HepG2 (cell line): ENCODE results near the gene BID. TPM values are rescaled to one million over a fixed set of nuclear protein-coding genes. Genes with fewer than 3 reads are reported as not detected.

Experiments used
- ATAC-seq: fragments of 200-7000 bp; cut with Tn5 transposase; 3 replicates; pipeline ENCODE4 v1.9.1; 2020; ENCODE audit warnings: mild to moderate bottlenecking, moderate library complexity
- BruUV-seq: library from RNA; stranded (reverse); fragments of 400-500 nt; replicated peaks from 2 replicates; lab custom pipeline; 2021; lab: Mats Ljungman, UMichigan
- CTCF ChIA-PET: fragments of 300-600 bp; formaldehyde crosslinking; extraction: SDS; loops from one replicate; lab custom pipeline; 2021; ENCODE audit warnings: low total read pairs, inconsistent platforms, low intra/inter-chr PET ratio; lab: Yijun Ruan, JAX
- POLR2A ChIA-PET: fragments of 350-600 bp; sonication (Branson Sonifier 250); formaldehyde crosslinking; loops from one replicate; lab custom pipeline; 2020; ENCODE audit warnings: antibody characterized with exemption, inconsistent platforms; lab: Yijun Ruan, JAX
- DNase-seq: peaks from one replicate; pipeline ENCODE4 v3.0.0-alpha.2; 2015; ENCODE audit warnings: low spot score
- FAIRE-seq: peaks from 3 replicates; lab custom pipeline; 2011; peaks lifted over from hg19 to GRCh38; lab: Jason Lieb, UNC
- H2AFZ ChIP-seq: one replicate; pipeline ENCODE4 v1.6.1; 2011; ENCODE audit warnings: low read length, inconsistent platforms
- H3K27ac ChIP-seq: fragments of 300-600 bp; 3 replicates; pipeline ENCODE4 v1.8.0; 2011; ENCODE audit warnings: mixed run types, mild to moderate bottlenecking, mixed read lengths, low read length, inconsistent platforms; ENCODE audit not compliant: insufficient read depth; ENCODE audit errors: extremely low read length
- H3K27me3 ChIP-seq, 2 experiments: fragments of 200-600 bp in 1 of 2; 2 replicates in 1 of 2; 3 replicates in 1 of 2; pipeline versions ENCODE4 v1.6.0 to v1.8.0; 2011; ENCODE audit warnings: low read length in 2 of 2, mild to moderate bottlenecking in 2 of 2, moderate library complexity in 2 of 2, inconsistent platforms in 1 of 2; ENCODE audit not compliant: insufficient read depth in 2 of 2, control insufficient read depth in 1 of 2
- H3K36me3 ChIP-seq, 2 experiments: fragments of 200-600 bp in 1 of 2; replicated peaks in 1 of 2; 2 replicates in 1 of 2; 3 replicates in 1 of 2; pipeline versions ENCODE4 v1.5.1 to v1.8.0; 2011; ENCODE audit warnings: low read length in 2 of 2, inconsistent platforms in 1 of 2; ENCODE audit not compliant: insufficient read depth in 2 of 2, control insufficient read depth in 1 of 2
- H3K4me1 ChIP-seq: 2 replicates; pipeline ENCODE4 v1.5.1; 2012; ENCODE audit warnings: low read length, inconsistent platforms; ENCODE audit not compliant: insufficient read depth
- H3K4me2 ChIP-seq: 2 replicates; pipeline ENCODE4 v1.6.0; 2011; ENCODE audit warnings: low read depth, low read length, inconsistent platforms
- H3K4me3 ChIP-seq, 3 experiments: fragments of 200-600 bp in 1 of 3; sonication (generic), shearing (Covaris generic) in 1 of 3; replicated peaks in 1 of 3; 2 replicates each; pipeline ENCODE4 v1.5.1; 2011 to 2016; ENCODE audit warnings: low read length in 3 of 3, inconsistent platforms in 2 of 3, low read depth in 2 of 3, mild to moderate bottlenecking in 2 of 3, control low read depth in 1 of 3, mixed read lengths in 1 of 3; ENCODE audit not compliant: insufficient read depth in 1 of 3
- H3K79me2 ChIP-seq: one replicate; pipeline ENCODE4 v1.6.1; 2011; ENCODE audit warnings: low read length, inconsistent platforms; ENCODE audit not compliant: insufficient read depth
- H3K9ac ChIP-seq: 2 replicates; pipeline ENCODE4 v1.6.0; 2011; ENCODE audit warnings: mild to moderate bottlenecking, low read depth, low read length, inconsistent platforms; ENCODE audit not compliant: insufficient read depth
- H3K9me3 ChIP-seq: 2 replicates; pipeline ENCODE4 v1.5.1; 2012; ENCODE audit warnings: mild to moderate bottlenecking, low read length
- H4K20me1 ChIP-seq: 2 replicates; pipeline ENCODE4 v1.6.0; 2011; ENCODE audit warnings: inconsistent platforms, mild to moderate bottlenecking, low read length, moderate library complexity; ENCODE audit not compliant: insufficient read depth
- KDM5B ChIP-seq: sonication (generic); formaldehyde crosslinking; IDR thresholded peaks from 2 replicates; pipeline ENCODE4 v1.4.0; 2020; ENCODE audit warnings: missing genetic modification reagents, mild to moderate bottlenecking, borderline replicate concordance
- MAFF ChIP-seq: IDR thresholded peaks from 2 replicates; pipeline ENCODE4 v1.6.1; 2011; ENCODE audit warnings: low read depth, low read length, improper control_type of control experiment
- RCOR2 ChIP-seq: IDR thresholded peaks from 2 replicates; pipeline ENCODE4 v1.6.1; 2016; ENCODE audit warnings: missing biosample characterization, missing genetic modification reagents
- ZZZ3 ChIP-seq: sonication (generic); formaldehyde crosslinking; IDR thresholded peaks from 2 replicates; pipeline ENCODE4 v1.4.0; 2020; ENCODE audit warnings: missing genetic modification reagents, mild to moderate bottlenecking, borderline replicate concordance
- WGBS: methylation state at CpG from one replicate; pipeline ENCODE4 v1.1.6; 2017; ENCODE audit warnings: low lambda C conversion rate; 5-methylcytosine and 5-hydroxymethylcytosine counted together
- in situ Hi-C: cut with HindIII; loops from 2 replicates; pipeline ENCODE4 v1.10.0; 2017; ENCODE audit warnings: low pct_unique_long_range_greater_than_20kb; ENCODE audit not compliant: extremely low pct_ligation_motif_present
- intact Hi-C: fragments of 100-400 bp; cut with micrococcal nuclease; formaldehyde crosslinking; loops from one replicate; pipeline ENCODE4 v1.10.0; 2022; ENCODE audit not compliant: unreplicated experiment
- polyA plus RNA-seq, 8 experiments: library from polyadenylated mRNA; depleted of rRNA in 3 of 8; stranded (reverse) in 7 of 8; unstranded in 1 of 8; fragments of >200 nt; fragmentation: Illumina TruSeq in 4 of 8; extraction: Trizol in 4 of 8; gene quantifications; 2 replicates each; pipeline versions ENCODE4 v1.2.1 to v1.2.3, GENCODE V29; 2011 to 2016; ENCODE audit warnings: low read depth in 4 of 8, missing spikeins in 1 of 8, mixed read lengths in 1 of 8; ENCODE audit not compliant: insufficient read depth in 1 of 8
- total RNA-seq, 5 experiments: library from RNA; depleted of rRNA; stranded (reverse); fragments of >200 nt; fragmentation: Illumina TruSeq; extraction: Trizol; gene quantifications; 2 replicates each; pipeline ENCODE4 v1.2.3, GENCODE V29; 2016; ENCODE audit warnings: low read depth in 1 of 5
- TF ChIP-seq, protein P1 (sequence below): sonication (generic); formaldehyde crosslinking; IDR thresholded peaks from 2 replicates; pipeline ENCODE4 v1.8.0; 2022; ENCODE audit warnings: missing genetic modification reagents, mild to moderate bottlenecking, inconsistent platforms, borderline replicate concordance
- TF ChIP-seq, protein P2 (sequence below): sonication (generic); formaldehyde crosslinking; IDR thresholded peaks from 2 replicates; pipeline ENCODE4 v1.4.0; 2020; ENCODE audit warnings: missing genetic modification reagents, low read depth, mild to moderate bottlenecking, borderline replicate concordance
- TF ChIP-seq, protein P3 (sequence below): sonication (generic); formaldehyde crosslinking; IDR thresholded peaks from 2 replicates; pipeline ENCODE4 v1.5.0; 2020; ENCODE audit warnings: mild to moderate bottlenecking, missing genetic modification reagents, moderate library complexity

Gene BID
- total and polyA plus RNA-seq, 2 of the 13 experiments (the other 11 are each of a cell fraction or from before 2014, with no cell fraction given): 35.3 to 51.7 TPM

DNA sequence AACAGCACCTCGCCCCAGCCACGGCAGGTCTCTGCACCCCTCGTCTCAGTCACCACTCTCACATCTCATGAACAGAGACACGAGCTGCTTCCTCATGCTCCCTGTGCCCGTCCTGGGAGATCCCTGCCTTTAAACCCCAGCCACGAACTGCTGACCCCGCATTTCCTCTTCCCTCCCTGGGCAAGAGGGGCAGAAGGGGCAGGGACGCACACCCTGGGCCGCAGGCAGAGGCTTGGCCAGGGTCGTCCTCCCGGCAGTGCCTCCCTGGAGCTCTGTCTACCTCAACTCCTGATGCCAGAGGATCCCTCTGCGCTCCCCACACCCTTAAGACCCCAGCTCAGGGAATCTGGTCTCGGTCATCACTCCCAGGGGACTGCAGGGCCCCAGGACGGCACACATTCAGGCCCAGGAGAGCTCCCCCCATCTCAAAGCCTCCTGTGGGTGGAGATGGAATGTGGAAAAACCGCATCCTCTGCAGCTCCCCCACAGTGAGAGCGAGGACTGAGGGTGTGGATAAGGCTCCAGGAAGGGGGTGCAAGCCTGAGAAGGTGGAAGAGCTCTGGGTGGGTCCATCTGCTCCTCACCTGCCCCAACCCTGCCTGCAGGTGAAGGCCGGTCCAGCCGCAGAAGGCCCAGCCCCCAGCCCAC, 1.2 kb downstream of the BID start (continued):
- TF ChIP-seq, protein P1, sequence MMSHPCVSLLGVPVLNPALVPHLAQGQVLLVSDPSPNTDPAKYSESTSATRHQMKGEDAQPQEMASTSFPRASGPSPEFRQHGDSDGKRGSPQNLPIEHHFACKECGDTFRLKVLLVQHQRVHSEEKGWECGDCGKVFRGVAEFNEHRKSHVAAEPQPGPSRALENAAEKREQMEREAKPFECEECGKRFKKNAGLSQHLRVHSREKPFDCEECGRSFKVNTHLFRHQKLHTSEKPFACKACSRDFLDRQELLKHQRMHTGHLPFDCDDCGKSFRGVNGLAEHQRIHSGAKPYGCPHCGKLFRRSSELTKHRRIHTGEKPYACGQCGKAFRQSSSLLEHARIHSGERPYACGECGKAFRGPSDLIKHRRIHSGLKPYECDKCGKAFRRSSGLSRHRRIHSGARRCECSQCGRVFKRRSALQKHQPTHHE (CRISPR knock-in tag): 0 out of 2 replicates have a peak, but pooled peaks have one; percentile 40
- no peak for TF ChIP-seq RCOR2 (CRISPR knock-in tag)

DNA sequence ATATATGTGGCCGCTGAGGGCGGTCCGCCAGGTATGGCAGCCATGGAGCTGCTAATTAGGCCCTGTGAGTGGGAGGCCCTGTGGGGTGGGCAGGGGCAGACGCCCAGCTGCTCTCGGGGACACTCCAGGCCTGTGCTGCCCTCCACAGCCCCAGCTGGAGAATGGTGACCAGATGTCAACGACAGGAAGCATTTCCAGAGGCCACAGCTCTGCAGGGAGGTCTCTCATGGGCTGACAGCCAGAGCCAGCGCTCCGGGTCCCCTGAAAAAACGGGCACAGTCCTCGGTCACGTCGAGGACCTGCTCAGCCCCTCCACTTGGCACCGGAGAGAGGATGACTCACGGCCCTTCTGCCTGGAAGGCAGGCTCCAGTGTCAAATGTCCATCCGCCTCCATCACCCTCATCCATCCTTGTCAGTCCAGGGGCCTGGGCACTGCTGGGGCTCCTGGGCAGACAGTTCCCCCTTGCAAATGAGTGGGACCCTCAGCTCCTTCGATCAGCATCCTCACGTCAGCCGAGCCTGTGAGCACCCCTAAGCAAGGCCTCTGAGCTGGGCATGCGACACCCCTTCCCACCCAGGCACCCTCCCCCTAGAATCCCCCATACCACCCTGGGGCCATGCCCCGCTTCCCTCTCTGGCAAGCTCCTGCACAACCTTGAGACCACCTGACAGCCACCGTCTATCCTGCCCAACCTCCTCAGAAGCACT, 1.9 kb downstream of the BID start:
- Histone ChIP-seq H3K27me3 (no peaks in the 10 kb centered on the region; a peak in 1 of 5 replicates), H3K9me3 (no peaks in the 10 kb centered on the region), H3K27ac (no peak overlapping the region), H4K20me1 (no peaks in the 10 kb centered on the region), H2AFZ (no peak overlapping the region), H3K4me3 (peak overlapping the region in 1 of 3 experiments; percentile 83; a peak in 2 of 6 replicates), H3K36me3 (no peaks in the 10 kb centered on the region; a peak in 1 of 5 replicates), H3K9ac (no peak overlapping the region), H3K4me1 (peaks cover 62% of the 10 kb centered on the region), H3K79me2 (peaks cover 37% of the 10 kb centered on the region), H3K4me2 (peak overlapping the region; percentile 86)
- TSS peak; percentile 54 for BruUV-seq
- no peak for FAIRE-seq
- WGBS: 91% methylated on average over 14 of the region's 21 CpGs
- ChIA-PET POLR2A (interaction anchor here (1.3 to 3.7 kb wide), 5 partner anchors 9 to 14 kb away, joined by 4 to 19 read pairs (median 15); no protein-coding TSS in a partner anchor), CTCF (no interaction called here)
- DNase-seq: no peak
- in situ Hi-C loops (no loop called here), intact Hi-C loops (no loop called here)
- ATAC-seq: no peak
- TF ChIP-seq, protein P2, sequence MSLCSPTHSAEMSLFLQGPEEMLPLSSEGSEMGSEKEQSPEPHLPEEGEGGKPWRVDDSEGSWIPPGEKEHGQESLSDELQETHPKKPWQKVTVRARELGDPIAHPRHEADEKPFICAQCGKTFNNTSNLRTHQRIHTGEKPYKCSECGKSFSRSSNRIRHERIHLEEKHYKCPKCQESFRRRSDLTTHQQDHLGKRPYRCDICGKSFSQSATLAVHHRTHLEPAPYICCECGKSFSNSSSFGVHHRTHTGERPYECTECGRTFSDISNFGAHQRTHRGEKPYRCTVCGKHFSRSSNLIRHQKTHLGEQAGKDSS (CRISPR knock-in tag): 0 out of 2 replicates have a peak, but pooled peaks have one; percentile 45
- 0 out of 2 replicates have a peak, but pooled peaks have one; percentile 35 for TF ChIP-seq ZZZ3
- TF ChIP-seq, protein P3, sequence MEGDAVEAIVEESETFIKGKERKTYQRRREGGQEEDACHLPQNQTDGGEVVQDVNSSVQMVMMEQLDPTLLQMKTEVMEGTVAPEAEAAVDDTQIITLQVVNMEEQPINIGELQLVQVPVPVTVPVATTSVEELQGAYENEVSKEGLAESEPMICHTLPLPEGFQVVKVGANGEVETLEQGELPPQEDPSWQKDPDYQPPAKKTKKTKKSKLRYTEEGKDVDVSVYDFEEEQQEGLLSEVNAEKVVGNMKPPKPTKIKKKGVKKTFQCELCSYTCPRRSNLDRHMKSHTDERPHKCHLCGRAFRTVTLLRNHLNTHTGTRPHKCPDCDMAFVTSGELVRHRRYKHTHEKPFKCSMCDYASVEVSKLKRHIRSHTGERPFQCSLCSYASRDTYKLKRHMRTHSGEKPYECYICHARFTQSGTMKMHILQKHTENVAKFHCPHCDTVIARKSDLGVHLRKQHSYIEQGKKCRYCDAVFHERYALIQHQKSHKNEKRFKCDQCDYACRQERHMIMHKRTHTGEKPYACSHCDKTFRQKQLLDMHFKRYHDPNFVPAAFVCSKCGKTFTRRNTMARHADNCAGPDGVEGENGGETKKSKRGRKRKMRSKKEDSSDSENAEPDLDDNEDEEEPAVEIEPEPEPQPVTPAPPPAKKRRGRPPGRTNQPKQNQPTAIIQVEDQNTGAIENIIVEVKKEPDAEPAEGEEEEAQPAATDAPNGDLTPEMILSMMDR (CRISPR knock-in tag): peak; percentile 38
- no peak for TF ChIP-seq MAFF
- TF ChIP-seq KDM5B (CRISPR knock-in tag): 0 out of 2 replicates have a peak, but pooled peaks have one; percentile 3
- TF ChIP-seq, all 625 proteins: peak for 4
